ENCODE data around the gene NUDT14. TPM values are rescaled to one million over a fixed set of nuclear protein-coding genes. Genes with fewer than 3 reads are reported as not detected.

Gene NUDT14
- polyA plus RNA-seq, 3 donors, result 22.0 to 37.4 (median 23.9) TPM

DNA sequence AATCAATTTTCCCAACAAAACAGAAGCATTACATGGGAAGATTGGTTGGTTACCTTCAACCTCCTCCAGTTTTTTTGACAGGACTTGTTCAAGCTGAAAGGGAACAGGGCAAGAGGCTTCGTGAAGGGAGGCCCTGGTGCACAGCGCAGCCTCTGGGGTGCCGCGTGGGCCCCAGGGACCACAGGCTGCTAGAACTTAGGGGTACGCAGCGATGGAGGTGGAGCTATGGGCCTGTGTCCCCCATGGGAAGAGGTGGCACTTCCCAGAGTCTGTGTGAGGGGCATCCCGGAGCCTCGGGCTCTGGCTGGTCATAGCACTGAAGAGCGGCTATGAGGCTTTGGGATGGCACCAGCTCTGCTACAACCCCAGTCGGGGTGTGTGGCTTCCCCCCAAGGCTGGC is 45.1 kb upstream of the NUDT14 start:
- Histone ChIP-seq H3K9ac (ENCODE audit: insufficient read depth, low read length, poor library complexity, severe bottlenecking) (no peak overlapping the region), H4K20me1 (ENCODE audit: insufficient read depth, low read length) (no peaks in the 10 kb centered on the region), H3K27ac (ENCODE audit: low read depth in 1 of 2, low read length in 2 of 2) (no peak overlapping the region), H3K4me1 (ENCODE audit: control insufficient read depth in 1 of 2, insufficient read depth in 2 of 2, low read length in 2 of 2) (no peaks in the 10 kb centered on the region), H3K36me3 (replicated peaks in 1 of 2; ENCODE audit: control insufficient read depth in 1 of 2, insufficient read depth in 2 of 2, low read length in 2 of 2) (peaks cover 26 to 67% of the 10 kb centered on the region in 2 donors), H3K27me3 (ENCODE audit: control insufficient read depth in 2 of 2, insufficient read depth in 2 of 2, low read length in 2 of 2) (no peaks in the 10 kb centered on the region), H3K4me3 (replicated peaks in 1 of 3; ENCODE audit: low read depth in 2 of 3, low read length in 3 of 3) (no peak overlapping the region), H3K79me2 (ENCODE audit: insufficient read depth, low read length) (no peaks in the 10 kb centered on the region), H3K9me3 (replicated peaks in 1 of 2; ENCODE audit: control insufficient read depth in 1 of 2, insufficient read depth in 1 of 2, low read length in 2 of 2) (no peaks in the 10 kb centered on the region), H2AFZ (ENCODE audit: insufficient read depth, low read depth, low read length, poor library complexity, severe bottlenecking) (no peak overlapping the region), H3K4me2 (replicated peaks; ENCODE audit: extremely low read depth, low read length, poor library complexity, severe bottlenecking) (no peak overlapping the region)
- WGBS (ENCODE audit: insufficient coverage), result 93% methylated on average over 10 of the region's 10 CpGs
- Mint-ChIP-seq H3K36me3 (peaks cover 52 to 72% of the 10 kb centered on the region in 2 donors), H3K27ac (peak overlapping the region in 2 of 7 donors; percentile 32), H3K27me3 (ENCODE audit: low read depth in 3 of 3) (peaks cover 0 to 1% (median 0%) of the 10 kb centered on the region in 3 donors), H3K9me3 (no peaks in the 10 kb centered on the region), H3K4me1 (peaks cover 7% of the 10 kb centered on the region), H3K4me3 (no peak overlapping the region)
- intact Hi-C loops (cut with micrococcal nuclease), result no loop called here
- DNase-seq, result no peak
- TF ChIP-seq, protein P1, sequence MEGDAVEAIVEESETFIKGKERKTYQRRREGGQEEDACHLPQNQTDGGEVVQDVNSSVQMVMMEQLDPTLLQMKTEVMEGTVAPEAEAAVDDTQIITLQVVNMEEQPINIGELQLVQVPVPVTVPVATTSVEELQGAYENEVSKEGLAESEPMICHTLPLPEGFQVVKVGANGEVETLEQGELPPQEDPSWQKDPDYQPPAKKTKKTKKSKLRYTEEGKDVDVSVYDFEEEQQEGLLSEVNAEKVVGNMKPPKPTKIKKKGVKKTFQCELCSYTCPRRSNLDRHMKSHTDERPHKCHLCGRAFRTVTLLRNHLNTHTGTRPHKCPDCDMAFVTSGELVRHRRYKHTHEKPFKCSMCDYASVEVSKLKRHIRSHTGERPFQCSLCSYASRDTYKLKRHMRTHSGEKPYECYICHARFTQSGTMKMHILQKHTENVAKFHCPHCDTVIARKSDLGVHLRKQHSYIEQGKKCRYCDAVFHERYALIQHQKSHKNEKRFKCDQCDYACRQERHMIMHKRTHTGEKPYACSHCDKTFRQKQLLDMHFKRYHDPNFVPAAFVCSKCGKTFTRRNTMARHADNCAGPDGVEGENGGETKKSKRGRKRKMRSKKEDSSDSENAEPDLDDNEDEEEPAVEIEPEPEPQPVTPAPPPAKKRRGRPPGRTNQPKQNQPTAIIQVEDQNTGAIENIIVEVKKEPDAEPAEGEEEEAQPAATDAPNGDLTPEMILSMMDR (IDR thresholded peaks at IDR 0.05), result no peak

DNA sequence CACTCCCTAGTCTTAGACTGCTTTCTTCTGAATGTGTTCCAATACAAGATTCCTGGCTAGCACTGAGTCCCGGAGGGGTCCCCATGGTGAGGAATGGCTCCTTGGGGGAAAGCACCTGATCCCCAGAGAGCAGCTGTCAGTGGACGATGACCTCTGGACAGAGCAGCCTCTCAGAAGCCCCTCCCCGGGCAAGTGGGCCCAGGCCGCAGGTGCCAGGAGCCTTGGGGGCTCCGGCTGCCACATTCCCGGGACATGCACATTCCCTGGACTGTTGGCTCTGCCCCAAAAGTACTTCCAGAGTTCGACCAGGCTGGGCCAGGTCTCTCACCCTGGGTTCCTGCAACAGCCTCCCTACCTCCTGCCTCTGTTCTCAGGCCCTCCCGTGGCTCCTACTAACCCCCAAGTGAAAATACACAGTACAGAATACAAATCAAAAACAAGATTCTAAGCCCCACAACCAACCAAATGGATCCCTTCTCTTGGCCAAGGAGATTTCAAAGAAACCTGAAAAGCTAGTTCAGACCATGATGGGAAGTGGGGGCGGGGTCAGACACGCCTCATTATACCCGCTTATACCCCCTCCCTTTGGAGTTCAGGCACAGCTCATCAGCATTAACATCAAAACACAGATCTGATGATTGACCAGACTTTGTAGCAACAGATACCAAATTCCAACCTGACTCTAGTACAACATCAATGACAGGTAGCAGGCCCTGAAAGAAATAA is 43.9 kb upstream of the NUDT14 start:
- H3K27ac Mint-ChIP-seq, result peak overlapping the region in 2 of 7 donors; percentile 19 to 36
- H3K36me3 ChIP-seq (replicated peaks in 1 of 2; ENCODE audit: control insufficient read depth in 1 of 2, insufficient read depth in 2 of 2, low read length in 2 of 2), result peaks cover 37 to 79% of the 10 kb centered on the region in 2 donors
- no peak overlapping the region for H3K4me3 Mint-ChIP-seq
- peaks cover 61 to 84% of the 10 kb centered on the region in 2 donors for H3K36me3 Mint-ChIP-seq
- DNase-seq, result no peak
- H3K27ac ChIP-seq (ENCODE audit: low read depth in 1 of 2, low read length in 2 of 2), result no peak overlapping the region
- no peak overlapping the region for H2AFZ ChIP-seq (ENCODE audit: insufficient read depth, low read depth, low read length, poor library complexity, severe bottlenecking)
- no peaks in the 10 kb centered on the region for H3K27me3 ChIP-seq (ENCODE audit: control insufficient read depth in 2 of 2, insufficient read depth in 2 of 2, low read length in 2 of 2)
- intact Hi-C loops (cut with micrococcal nuclease), result no loop called here
- no peak overlapping the region for H3K9ac ChIP-seq (ENCODE audit: insufficient read depth, low read length, poor library complexity, severe bottlenecking)
- peaks cover 7% of the 10 kb centered on the region for H3K4me1 Mint-ChIP-seq
- H3K9me3 Mint-ChIP-seq, result no peaks in the 10 kb centered on the region
- H3K4me1 ChIP-seq (ENCODE audit: control insufficient read depth in 1 of 2, insufficient read depth in 2 of 2, low read length in 2 of 2), result no peaks in the 10 kb centered on the region
- H3K27me3 Mint-ChIP-seq (ENCODE audit: low read depth in 3 of 3), result peaks cover 0 to 1% (median 0%) of the 10 kb centered on the region in 3 donors
- H3K4me2 ChIP-seq (replicated peaks; ENCODE audit: extremely low read depth, low read length, poor library complexity, severe bottlenecking), result no peak overlapping the region
- H4K20me1 ChIP-seq (ENCODE audit: insufficient read depth, low read length), result no peaks in the 10 kb centered on the region
- H3K4me3 ChIP-seq (replicated peaks in 1 of 3; ENCODE audit: low read depth in 2 of 3, low read length in 3 of 3), result no peak overlapping the region
- 97% methylated on average over 11 of the region's 11 CpGs for WGBS (ENCODE audit: insufficient coverage)
- H3K79me2 ChIP-seq (ENCODE audit: insufficient read depth, low read length), result no peaks in the 10 kb centered on the region
- no peaks in the 10 kb centered on the region for H3K9me3 ChIP-seq (replicated peaks in 1 of 2; ENCODE audit: control insufficient read depth in 1 of 2, insufficient read depth in 1 of 2, low read length in 2 of 2)
- TF ChIP-seq, protein P1 (IDR thresholded peaks at IDR 0.05), result no peak
